ENCODE measurements around the gene NT5DC3.

- TF ChIP-seq LEF1 (IDR thresholded peaks at IDR 0.05; ENCODE audit: borderline replicate concordance) (no peak), ELF4 (IDR thresholded peaks at IDR 0.05) (no peak), NFRKB (IDR thresholded peaks at IDR 0.05) (no peak)
Observed at GRCh38 chr12:103748002-103748401, 93.0 kb downstream of the NT5DC3 start.

All from HEK293T (cell line).